Fibroblast of lung (primary cell): ENCODE results near the gene GPD1.

Experiments used
- EZH2 ChIP-seq: IDR thresholded peaks from 2 replicates; pipeline ENCODE4 v1.5.1; 2012; ENCODE audit warnings: low read length, control low read depth, mild to moderate bottlenecking; ENCODE audit errors: missing control alignments
- TF ChIP-seq, protein P1 (sequence below), 2 donors: IDR thresholded peaks in 1 of 2; conservative IDR thresholded peaks in 1 of 2; 1 replicate in 1 of 2; 2 replicates in 1 of 2; pipeline ENCODE4 v1.5.1; 2011 to 2012; ENCODE audit warnings: low read length in 2 of 2, control low read depth in 1 of 2, inconsistent platforms in 1 of 2, low read depth in 1 of 2, mild to moderate bottlenecking in 1 of 2

DNA sequence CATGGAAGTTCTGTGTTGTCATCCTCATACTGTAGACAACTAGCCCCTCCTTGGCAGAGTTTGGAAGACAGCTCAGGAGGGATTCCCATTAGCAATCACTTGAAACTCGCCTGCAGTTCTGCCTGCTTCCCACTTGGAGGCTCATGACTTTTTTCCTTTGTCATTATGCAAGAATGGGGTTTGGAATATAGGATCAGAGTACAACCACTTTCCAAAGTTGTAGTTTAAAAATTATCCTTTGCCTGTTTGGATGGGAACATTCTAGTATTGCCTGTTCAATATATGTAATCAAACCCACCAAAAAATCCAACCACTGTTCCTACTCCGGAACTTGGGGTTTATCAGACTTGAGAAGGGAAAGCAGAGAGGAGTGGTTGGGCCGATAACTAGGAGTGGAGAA, 2.1 kb upstream of the GPD1 start:
- TF ChIP-seq, protein P1, sequence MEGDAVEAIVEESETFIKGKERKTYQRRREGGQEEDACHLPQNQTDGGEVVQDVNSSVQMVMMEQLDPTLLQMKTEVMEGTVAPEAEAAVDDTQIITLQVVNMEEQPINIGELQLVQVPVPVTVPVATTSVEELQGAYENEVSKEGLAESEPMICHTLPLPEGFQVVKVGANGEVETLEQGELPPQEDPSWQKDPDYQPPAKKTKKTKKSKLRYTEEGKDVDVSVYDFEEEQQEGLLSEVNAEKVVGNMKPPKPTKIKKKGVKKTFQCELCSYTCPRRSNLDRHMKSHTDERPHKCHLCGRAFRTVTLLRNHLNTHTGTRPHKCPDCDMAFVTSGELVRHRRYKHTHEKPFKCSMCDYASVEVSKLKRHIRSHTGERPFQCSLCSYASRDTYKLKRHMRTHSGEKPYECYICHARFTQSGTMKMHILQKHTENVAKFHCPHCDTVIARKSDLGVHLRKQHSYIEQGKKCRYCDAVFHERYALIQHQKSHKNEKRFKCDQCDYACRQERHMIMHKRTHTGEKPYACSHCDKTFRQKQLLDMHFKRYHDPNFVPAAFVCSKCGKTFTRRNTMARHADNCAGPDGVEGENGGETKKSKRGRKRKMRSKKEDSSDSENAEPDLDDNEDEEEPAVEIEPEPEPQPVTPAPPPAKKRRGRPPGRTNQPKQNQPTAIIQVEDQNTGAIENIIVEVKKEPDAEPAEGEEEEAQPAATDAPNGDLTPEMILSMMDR (conservative IDR thresholded peaks at IDR 0.05 in 1 of 2, IDR thresholded peaks at IDR 0.05 in 1 of 2; ENCODE audit: low read depth in 1 of 2, low read length in 2 of 2): peak; percentile 55 to 75
- no peak for TF ChIP-seq EZH2
